HFFc6 (cell line): Measurements from ENCODE around the gene OBP2B. TPM values are rescaled to one million over a fixed set of nuclear protein-coding genes. Genes with fewer than 3 reads are reported as not detected.

Experiments used
- DNase-seq: peaks from one replicate; pipeline ENCODE4 v3.0.0-alpha.2; 2018
- H3K27ac Mint-ChIP-seq: 2 replicates; pipeline ENCODE4 v1.8.0; 2020; ENCODE audit warnings: mild to moderate bottlenecking, mixed read lengths
- H3K27me3 Mint-ChIP-seq: 2 replicates; pipeline ENCODE4 v1.8.0; 2021; ENCODE audit warnings: mild to moderate bottlenecking, moderate library complexity, mixed read lengths; ENCODE audit not compliant: insufficient read depth
- H3K36me3 Mint-ChIP-seq: 2 replicates; pipeline ENCODE4 v1.8.0; 2021; ENCODE audit warnings: low read depth, mixed read lengths
- H3K4me1 Mint-ChIP-seq: 2 replicates; pipeline ENCODE4 v1.8.0; 2020; ENCODE audit warnings: low read depth, mixed read lengths
- H3K4me3 Mint-ChIP-seq: 2 replicates; pipeline ENCODE4 v1.8.0; 2020; ENCODE audit warnings: mild to moderate bottlenecking, moderate library complexity, mixed read lengths
- H3K9me3 Mint-ChIP-seq: 2 replicates; pipeline ENCODE4 v1.8.0; 2020; ENCODE audit warnings: mild to moderate bottlenecking, mixed read lengths
- CTCF ChIP-seq: fragments of 200-600 bp; sonication (generic); IDR thresholded peaks from 2 replicates; pipeline ENCODE4 v1.5.0; 2021; ENCODE audit warnings: antibody characterized with exemption, mild to moderate bottlenecking
- total RNA-seq, 6 experiments: library from RNA; stranded (reverse); fragmentation: NEBNext Ultra II Directional; extraction: Animal tissue kit (Norgen Biotek cat#: 25700); gene quantifications; 2 replicates in 1 of 6; 3 replicates in 5 of 6; pipeline ENCODE4 v1.2.3, GENCODE V29; 2021

OBP2B gene
- total RNA-seq, 6 experiments from 2014 or later, result not detected

DNA sequence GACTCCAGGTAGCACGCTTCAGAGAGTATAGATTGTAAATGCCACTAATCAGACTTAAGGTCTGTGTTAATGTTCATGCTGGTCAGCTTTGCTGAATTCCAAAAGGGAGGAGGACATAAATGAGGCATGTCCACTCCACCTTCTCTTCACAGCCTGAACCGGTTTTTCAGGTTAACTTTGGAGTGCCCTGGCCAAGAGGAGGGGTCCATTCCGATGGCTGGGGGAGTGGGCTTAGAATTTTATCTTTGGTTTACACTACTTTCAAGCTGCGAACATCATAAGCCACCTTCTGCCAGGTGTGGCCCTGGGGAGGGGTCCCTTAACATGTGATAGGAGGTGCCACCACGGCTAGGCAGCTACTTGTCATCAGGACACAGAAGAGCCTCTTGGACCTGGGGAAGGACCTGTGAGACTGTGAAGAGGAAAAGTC is 41.7 kb upstream of the OBP2B start:
- TF ChIP-seq CTCF, result no peak
- peaks cover 28% of the 10 kb centered on the region for H3K27me3 Mint-ChIP-seq
- no peaks in the 10 kb centered on the region for H3K4me1 Mint-ChIP-seq
- H3K36me3 Mint-ChIP-seq, result no peaks in the 10 kb centered on the region
- no peaks in the 10 kb centered on the region for H3K9me3 Mint-ChIP-seq
- no peak overlapping the region for H3K27ac Mint-ChIP-seq
- no peak for DNase-seq
- H3K4me3 Mint-ChIP-seq, result no peak overlapping the region

GRCh38 chr9:133249337-133249736 is 40.3 kb upstream of the OBP2B start:
- Mint-ChIP-seq H3K4me3 (no peak overlapping the region), H3K36me3 (no peaks in the 10 kb centered on the region), H3K27ac (no peak overlapping the region), H3K4me1 (no peaks in the 10 kb centered on the region), H3K9me3 (no peaks in the 10 kb centered on the region), H3K27me3 (peaks cover 37% of the 10 kb centered on the region)
- no peak for TF ChIP-seq CTCF
- no peak for DNase-seq

DNA sequence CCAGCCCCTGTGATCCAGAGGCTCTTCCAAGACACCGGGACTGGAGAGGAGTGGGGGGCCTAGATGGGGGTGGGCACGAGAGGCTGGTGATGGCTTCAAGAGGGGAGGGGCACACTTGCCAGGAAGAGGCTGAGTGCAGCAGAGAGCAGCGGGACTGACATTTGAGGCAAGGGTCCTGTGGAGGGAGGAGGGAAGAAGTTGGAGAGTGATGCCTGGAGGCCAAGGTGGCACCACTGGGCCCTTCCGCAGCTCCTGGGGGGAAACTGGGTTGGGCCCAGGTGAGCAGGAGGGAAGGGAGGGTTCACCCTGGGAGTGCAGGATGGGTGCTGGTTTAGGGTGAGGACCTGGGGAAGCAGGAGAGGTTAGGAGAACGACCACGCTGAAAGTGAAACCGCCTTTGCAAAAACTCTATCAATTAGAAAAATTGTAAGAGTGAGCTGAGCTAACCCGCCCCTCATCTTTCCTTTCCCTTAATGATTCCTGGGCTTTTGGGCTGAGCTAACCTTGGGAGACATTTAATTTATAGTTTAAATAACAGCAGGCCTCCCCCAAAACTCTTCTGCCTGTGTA is 39.8 kb upstream of the OBP2B start:
- no peaks in the 10 kb centered on the region for H3K9me3 Mint-ChIP-seq
- TF ChIP-seq CTCF, result no peak
- peaks cover 39% of the 10 kb centered on the region for H3K27me3 Mint-ChIP-seq
- H3K27ac Mint-ChIP-seq, result no peak overlapping the region
- no peaks in the 10 kb centered on the region for H3K36me3 Mint-ChIP-seq
- DNase-seq, result no peak
- H3K4me1 Mint-ChIP-seq, result no peaks in the 10 kb centered on the region
- H3K4me3 Mint-ChIP-seq, result no peak overlapping the region

DNA sequence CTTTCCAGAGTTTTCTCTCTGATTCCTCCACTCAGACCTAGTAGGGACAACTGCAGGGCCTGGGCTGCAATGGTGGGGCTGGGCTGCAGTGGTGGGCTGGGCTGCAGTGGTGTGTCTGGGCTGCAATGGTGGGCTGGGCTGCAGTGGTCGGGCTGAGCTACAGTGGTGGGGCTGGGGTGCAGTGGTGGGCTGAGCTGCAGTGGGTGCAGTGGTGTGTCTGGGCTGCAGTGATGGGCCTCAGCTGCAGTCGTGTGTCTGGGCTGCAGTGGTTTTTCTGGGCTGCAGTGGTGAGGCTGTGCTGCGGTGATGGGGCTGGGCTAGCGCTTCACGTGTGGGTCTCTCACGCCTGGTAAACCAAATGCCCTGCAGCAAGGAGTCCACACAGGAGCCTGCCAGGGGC is 38.6 kb upstream of the OBP2B start:
- Mint-ChIP-seq H3K9me3 (no peaks in the 10 kb centered on the region), H3K4me3 (no peak overlapping the region), H3K27me3 (peaks cover 34% of the 10 kb centered on the region), H3K36me3 (no peaks in the 10 kb centered on the region), H3K27ac (no peak overlapping the region), H3K4me1 (no peaks in the 10 kb centered on the region)
- no peak for TF ChIP-seq CTCF
- no peak for DNase-seq

- no peaks in the 10 kb centered on the region for H3K4me1 Mint-ChIP-seq
- H3K36me3 Mint-ChIP-seq, result no peaks in the 10 kb centered on the region
- H3K4me3 Mint-ChIP-seq, result no peak overlapping the region
- peaks cover 36% of the 10 kb centered on the region for H3K27me3 Mint-ChIP-seq
- DNase-seq, result no peak
- no peaks in the 10 kb centered on the region for H3K9me3 Mint-ChIP-seq
- TF ChIP-seq CTCF, result no peak
- no peak overlapping the region for H3K27ac Mint-ChIP-seq
These were observed 37.9 kb upstream of the OBP2B start for GRCh38 chr9:133246991-133247390.

DNA sequence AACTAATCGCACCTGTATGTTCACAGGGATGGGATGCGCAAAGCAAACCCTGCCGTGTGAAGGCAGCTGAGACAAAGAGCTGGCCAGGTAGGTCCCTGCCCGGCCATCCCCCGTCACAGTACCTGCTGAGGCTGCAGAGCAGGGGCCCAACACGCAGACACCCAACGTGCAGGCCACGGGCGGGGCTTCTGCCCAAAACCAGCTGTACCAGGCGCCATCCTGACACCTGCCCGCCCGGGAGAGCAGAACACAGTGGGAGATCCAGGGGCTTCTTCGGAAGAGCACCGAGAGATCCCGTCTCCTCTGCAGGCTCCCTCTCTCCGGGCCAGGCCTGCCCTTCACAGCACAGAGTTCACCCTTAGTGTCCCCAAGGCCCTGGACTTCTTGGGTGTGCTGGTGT is 37.5 kb upstream of the OBP2B start:
- Mint-ChIP-seq H3K4me1 (no peaks in the 10 kb centered on the region), H3K27ac (no peak overlapping the region), H3K27me3 (peaks cover 41% of the 10 kb centered on the region)

More for the DNA sequence above, 37.5 kb upstream of the OBP2B start:
- no peaks in the 10 kb centered on the region for H3K9me3 Mint-ChIP-seq
- no peak for DNase-seq
- no peaks in the 10 kb centered on the region for H3K36me3 Mint-ChIP-seq
- no peak for TF ChIP-seq CTCF
- H3K4me3 Mint-ChIP-seq, result no peak overlapping the region
